ENCODE results near the gene CHD5.
A peak's percentile ranks its signal among the peaks of the same experiment; 100 is the strongest.

- TF ChIP-seq EZH2 (optimal IDR thresholded peaks at IDR 0.05; ENCODE audit: low read depth, low read length): no peak
- TF ChIP-seq CTCF (IDR thresholded peaks at IDR 0.05; ENCODE audit: low read length): peak; percentile 19
Observed at GRCh38 chr1:6105218-6105679, 74.9 kb downstream of the CHD5 start.

Data from MM.1S (cell line).